HG02973 (cell line): ENCODE measurements around the gene CYP2W1.
A peak's percentile ranks its signal among the peaks of the same experiment; 100 is the strongest.
"Not testable (repeated sequence)": the region's sequence is repeated elsewhere in the genome, so short reads cannot be mapped to it uniquely, and the experiment has no call there.

Source experiments
- ATAC-seq: cut with Tn5 transposase; IDR thresholded peaks from one replicate; pipeline ENCODE4 v1.9.1; 2021; ENCODE audit warnings: moderate library complexity; ENCODE audit not compliant: unreplicated experiment

The CYP2W1 gene

DNA sequence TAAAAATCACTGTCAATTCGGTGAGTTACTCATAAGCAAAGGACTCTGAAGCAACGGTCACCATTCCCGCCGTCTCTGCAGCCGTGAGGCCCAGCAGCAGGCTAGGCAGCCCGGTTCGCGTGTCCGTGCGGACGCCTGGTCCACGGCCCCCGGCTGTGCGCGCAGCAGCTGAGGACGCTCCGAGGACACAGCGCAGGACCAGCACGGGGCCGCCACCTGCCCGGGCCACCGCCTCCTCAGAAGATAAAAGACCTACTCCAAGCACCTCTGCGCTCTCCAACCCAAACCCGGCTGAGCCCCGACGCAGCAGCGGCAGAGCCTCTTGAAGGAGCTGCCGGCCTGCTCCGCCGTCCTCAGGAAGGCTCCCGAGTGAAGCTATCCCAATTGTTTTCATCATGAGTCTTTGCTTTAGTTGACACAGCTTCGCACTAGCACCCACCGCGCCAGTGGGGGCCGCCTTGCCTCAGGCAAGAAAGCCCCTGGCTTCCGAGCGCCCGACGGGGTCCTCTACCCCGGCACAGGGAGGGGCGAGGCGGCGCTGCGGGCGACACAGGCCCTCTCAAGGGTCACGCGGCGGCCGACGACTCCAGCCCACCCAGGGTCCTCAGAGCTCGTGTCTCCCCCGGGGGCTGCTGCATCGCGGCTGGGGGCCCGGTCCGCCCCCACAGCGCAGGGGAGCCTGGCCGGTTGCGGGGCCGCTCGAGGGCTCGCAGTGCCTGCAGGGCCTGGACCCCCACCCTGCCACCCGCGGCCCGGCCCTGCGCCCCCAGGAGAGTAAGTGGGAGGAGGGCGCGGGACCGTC is 44.5 kb downstream of the CYP2W1 start:
- ATAC-seq = peak; percentile 0

DNA sequence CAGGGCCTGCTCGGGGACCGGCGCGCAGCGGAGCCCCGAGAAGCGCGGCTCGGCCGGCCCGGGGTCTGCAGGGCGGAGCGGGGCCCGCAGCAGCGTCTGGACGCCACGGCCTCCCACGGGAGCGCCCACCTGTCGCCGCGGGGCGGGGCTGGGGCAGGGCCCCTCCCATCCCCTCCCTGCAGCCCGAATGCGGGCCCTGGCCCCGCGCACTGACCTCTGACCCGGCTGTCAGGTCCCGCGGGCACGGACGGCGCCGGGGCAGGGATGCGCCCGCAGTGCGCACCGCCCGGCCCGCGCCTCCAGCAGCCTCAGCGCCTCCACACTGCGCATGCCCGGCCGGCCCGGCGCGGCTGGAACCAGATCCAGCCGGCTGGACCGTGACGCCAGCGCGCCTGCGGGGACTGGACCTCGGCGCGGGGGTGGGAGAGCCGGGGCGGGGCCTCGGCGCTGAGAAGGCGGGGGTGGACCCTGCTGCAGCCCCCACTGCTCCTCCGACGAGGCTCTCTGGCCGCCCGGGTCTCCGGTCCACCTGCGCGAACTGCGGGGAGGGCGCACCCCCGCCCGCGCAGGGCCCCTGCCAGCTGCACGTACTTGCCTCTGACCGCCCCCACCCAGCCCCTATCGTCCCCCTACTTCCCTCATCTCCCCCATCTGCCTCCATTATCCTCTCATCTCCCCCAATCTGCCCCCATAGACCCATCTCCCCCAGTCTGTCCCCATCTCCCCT is 45.2 kb downstream of the CYP2W1 start:
- peak; percentile 43 for ATAC-seq

DNA sequence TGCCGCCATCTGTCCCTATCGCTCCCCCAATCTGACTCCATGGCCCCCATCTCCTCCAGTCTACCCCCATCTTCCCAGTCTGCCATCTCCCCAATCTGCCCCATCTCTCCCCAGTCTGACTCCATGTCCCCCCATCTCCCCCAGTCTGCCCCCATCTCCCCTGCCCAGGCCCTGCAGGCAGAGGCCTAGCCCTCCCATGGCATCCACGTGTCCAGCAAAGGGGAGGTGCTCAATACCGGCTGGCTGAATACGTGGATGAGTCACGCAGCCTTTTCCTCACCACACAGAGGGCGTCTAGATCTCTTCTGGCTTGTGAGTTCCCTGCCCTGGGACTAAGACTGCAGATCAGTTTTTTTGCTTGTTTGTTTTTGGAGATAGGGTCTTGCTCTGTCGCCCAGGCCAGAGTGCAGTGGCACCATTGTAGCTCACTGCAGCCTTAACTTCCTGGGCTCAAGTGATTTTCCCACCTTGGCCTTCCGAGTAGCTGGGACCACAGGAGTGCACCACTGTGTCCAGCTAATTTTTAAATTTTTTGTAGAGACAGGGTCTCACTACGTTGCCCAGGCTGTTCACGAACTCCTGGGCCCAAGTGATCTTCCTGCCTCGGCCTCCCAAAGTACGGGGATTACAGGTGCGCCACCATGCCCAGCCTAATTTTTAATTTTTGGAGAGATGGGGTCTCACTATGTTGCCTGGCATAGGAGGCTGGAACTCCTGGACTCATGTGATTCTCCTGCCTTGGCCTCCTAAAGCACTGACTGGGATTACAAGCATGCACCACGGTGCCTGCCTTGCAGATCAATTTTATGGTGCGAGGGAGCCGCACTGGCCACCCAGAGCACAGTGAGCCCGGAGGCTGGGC is 46.0 kb downstream of the CYP2W1 start:
- no peak for ATAC-seq

DNA sequence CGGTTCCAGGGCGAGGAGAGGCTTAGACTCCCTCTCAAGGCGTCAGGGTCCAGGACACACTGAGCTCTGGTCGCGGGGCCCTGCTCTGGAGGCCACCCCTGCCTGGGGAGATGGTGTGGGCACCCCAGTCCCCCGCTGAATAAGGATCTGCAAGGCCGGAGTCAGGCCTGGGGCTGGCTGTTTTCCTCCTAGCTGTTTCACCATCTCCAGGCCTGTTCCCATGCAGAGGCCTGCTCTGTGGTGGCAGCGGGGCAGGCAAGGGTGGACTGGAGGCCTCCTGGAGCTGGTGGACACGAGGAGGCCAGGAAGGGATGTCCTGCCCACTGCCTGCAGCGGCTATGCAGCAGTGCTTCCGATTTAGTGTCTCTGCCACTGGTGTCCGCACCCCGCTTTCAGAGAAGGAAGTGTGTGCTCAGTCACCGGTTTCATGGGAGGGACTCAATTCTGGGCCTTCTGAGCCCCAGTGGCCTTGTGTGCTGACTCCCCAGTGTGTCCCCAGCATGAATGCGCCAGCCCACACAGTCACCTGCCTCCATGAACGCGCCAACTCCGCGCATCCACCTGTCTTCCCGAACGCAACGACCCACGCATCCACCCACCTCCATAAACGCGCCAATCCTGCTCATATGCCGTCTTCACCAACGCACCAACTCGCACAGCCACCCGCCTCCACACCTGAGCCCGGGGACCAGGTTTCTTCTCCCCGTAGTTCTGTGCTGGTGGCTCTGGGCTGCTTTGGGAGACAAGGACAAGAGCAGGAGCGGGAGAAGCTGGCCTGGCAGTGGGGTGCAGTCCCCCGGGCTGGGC is 46.9 kb downstream of the CYP2W1 start:
- ATAC-seq = no peak

DNA sequence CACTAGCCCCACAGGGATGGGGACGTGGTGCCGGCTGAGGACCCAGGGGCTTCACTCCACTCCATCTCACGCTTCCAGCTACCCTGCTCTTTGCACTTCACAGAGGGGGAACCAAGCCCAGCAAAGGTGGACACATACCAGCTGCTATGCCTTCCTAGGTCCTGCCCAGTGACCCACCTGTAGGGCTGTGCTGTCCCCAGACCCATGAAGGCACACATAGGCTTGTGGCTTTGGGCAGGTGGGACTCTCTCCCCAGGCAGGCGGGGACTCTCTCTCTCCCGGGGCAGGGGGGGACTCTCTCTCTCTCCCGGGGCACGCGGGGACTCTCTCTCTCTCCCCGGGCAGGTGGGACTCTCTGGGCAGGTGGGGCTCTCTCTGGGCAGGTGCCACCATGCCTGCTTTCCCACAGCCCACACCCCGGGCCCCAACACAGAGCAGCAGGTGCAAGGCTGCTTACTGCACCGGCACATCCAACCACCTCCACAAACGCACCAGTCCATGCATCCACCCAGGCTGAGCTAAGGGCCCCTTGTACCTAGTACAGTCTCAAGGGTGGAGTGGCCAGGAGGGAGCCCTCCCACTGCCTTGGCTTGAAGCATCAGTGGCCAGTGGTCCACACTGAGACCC is 47.6 kb downstream of the CYP2W1 start:
- ATAC-seq = no peak

DNA sequence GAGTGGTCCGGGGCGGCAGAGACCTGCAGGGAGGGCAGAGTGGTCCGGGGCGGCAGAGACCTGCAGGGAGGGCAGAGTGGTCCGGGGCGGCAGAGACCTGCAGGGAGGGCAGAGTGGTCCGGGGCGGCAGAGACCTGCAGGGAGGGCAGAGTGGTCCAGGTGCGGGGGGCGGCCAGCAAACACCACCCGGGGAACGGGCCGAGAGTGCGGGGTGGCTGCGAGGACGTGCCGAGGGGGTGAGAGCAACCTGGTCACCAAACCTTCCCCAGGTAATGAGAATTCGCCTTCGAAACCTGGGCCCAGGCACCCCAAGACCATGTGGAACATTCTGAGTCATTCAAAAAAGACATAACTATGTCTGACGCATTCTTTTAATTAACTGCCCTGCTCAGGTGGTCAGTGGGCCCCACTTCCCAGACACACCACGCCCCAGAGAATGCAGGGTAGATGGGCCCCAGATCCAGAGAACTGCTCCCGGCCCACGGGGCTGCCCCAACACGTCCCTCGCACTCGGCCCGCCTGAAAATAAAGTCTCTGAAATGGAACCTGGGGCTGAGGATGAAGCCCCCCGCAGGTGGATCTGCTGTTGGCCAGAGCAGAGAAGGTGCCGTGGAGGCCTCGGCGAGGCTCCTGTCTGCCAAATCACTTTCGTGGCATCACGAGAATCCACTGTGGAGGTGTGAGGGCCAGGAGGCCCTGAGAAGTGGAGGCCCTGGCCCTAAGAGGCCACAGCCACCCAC is 48.9 kb downstream of the CYP2W1 start:
- ATAC-seq = no peak

DNA sequence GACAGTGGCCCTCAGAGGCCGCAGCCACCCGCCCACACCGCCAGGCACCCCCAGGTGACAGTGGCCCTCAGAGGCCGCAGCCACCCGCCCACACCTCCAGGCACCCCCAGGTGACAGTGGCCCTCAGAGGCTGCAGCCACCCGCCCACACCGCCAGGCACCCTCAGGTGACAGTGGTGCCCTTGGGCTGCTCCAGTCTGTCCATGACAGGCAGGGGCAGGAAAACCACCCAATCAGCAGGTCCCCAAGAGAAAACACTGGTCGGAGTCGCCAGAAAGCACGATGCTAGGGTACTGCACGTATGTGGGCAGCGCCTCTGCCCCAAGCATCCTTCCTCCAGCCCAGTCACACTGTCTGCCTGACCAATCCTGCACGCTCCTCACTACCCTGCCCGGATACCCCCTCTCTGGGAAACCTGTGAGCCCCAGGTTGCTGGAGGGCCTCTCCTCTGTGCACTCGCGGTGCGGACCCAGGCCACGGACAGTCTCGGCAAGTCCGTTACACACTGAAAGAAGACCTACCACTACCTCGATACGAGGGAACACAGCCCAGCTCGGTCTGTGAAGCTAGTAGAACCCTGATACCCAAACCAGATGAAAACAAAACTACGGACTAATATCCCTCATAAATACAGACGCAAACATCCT is 49.7 kb downstream of the CYP2W1 start:
- no peak for ATAC-seq

DNA sequence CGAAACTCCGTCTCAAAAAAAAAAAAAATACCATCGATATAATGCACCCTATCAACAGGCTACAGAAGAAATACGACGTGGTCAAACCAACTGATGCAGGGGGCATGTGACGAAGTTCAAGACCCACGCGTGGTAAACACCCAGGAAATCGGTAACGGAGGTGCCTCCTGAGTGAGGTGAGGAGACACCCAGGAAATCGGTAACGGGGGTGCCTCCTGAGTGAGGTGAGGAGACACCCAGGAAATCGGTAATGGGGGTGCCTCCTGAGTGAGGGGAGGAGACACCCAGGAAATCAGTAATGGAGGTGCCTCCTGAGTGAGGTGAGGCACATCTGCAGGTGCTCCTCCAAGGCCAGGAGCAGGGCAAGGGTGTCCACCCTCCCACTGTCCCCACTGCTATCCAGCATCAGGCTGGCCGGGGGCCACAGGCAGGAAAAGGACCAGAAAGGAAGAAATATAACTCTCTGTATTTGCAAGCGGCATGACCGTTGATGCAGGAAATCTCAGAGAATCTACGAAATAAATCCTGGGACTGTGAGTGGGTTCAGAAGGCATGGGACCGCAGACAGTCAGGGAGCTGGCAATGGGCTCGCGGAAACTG is 50.7 kb downstream of the CYP2W1 start:
- ATAC-seq = no peak

DNA sequence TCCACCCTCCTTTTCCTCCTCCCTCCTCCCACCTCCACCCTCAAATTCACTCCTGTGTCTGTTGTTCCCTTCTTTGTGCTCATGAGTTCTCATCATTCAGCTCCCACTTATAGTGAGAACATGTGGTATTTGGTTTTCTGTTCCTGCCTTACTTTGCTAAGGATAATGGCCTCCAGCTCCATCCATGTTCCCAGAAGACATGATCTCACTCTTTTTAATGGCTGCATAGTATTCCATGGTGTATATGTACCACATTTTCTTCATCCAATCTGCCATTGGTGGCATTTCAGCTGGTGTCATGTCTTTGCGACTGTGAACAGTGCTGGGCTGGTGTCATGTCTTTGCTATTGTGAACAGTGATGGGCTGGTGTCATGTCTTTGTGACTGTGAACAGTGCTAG is 51.8 kb downstream of the CYP2W1 start:
- ATAC-seq = not testable (repeated sequence)

DNA sequence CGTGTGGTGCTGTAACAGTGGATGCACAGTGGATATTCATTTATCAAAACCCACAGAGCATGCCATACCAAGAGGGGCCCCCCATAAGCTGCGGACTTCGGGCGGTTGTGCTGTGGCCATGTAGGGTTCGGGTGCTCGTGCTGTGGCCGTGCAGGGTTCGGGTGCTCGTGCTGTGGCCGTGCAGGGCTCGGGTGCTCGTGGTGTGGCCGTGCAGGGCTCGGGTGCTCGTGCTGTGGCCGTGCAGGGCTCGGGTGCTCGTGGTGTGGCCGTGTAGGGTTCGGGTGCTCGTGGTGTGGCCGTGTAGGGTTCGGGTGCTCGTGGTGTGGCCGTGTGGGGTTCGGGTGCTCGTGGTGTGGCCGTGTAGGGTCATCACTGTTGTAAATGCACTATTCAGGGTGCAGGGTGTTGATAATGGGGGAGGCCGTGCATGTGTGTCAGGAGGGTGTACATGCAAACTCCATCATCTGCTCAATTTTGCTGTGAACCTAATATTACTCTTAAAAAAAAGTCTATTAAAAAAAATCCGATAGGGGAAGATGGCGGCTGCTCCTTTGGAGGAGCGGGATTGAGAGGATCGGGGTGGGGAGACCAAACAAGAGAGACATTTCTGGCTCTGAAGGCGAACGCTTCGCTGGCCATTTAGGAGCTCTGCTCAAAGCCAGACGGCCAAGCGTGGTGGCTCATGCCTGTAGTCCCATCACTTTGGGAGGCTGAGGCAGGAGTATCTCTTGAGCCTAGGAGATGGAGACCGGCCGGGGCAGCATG is 53.4 kb downstream of the CYP2W1 start:
- not testable (repeated sequence) for ATAC-seq
